Adrenal gland (tissue), 12 donors: ENCODE data around the gene MRM1. TPM values are rescaled to one million over a fixed set of nuclear protein-coding genes. Genes with fewer than 3 reads are reported as not detected.
A peak's percentile ranks its signal among the peaks of the same experiment; 100 is the strongest.
"Not testable (repeated sequence)": the region's sequence is repeated elsewhere in the genome, so short reads cannot be mapped to it uniquely, and the experiment has no call there.

ENCODE experiments used
- DNase-seq, 7 donors: peaks; one replicate each; pipeline ENCODE4 v3.0.0-alpha.2; 2019 to 2020
- H3K27ac ChIP-seq, 5 donors: fragments of 200-600 bp; sonication (generic) in 4 of 5; 1 replicate in 3 of 5; 2 replicates in 2 of 5; pipeline versions ENCODE4 v1.5.1 to v1.8.0; 2016 to 2020; ENCODE audit warnings: mild to moderate bottlenecking in 1 of 5
- H3K27me3 ChIP-seq: fragments of 200-600 bp; 2 replicates; pipeline ENCODE4 v1.8.0; 2021
- H3K36me3 ChIP-seq, 2 donors: fragments of 200-600 bp; replicated peaks in 1 of 2; 1 replicate in 1 of 2; 2 replicates in 1 of 2; pipeline versions ENCODE4 v1.5.1 to v1.8.0; 2018 to 2022
- H3K4me1 ChIP-seq, 2 donors: fragments of 200-600 bp; replicated peaks in 1 of 2; 1 replicate in 1 of 2; 2 replicates in 1 of 2; pipeline versions ENCODE4 v1.5.1 to v1.8.0; 2018 to 2021
- H3K4me3 ChIP-seq, 4 donors: fragments of 200-600 bp; sonication (generic) in 3 of 4; one replicate each; pipeline ENCODE4 v1.5.1; 2016 to 2018
- H3K9me3 ChIP-seq, 3 donors: fragments of 200-600 bp; sonication (generic) in 1 of 3; replicated peaks in 1 of 3; 1 replicate in 2 of 3; 2 replicates in 1 of 3; pipeline versions ENCODE4 v1.5.1 to v1.8.0; 2016 to 2021
- POLR2A ChIP-seq, 2 donors: fragments of 450-650 bp; IDR thresholded peaks; one replicate each; pipeline ENCODE4 v1.6.1; 2017; ENCODE audit warnings: antibody characterized with exemption in 2 of 2, mild to moderate bottlenecking in 2 of 2, moderate library complexity in 1 of 2
- WGBS, 4 donors: extraction: QIAGEN DNeasy Blood & Tissue Kit in 2 of 4; methylation state at CpG; one replicate each; pipeline versions ENCODE4 v1.1.5 to v1.1.7; 2013 to 2017; 5-methylcytosine and 5-hydroxymethylcytosine counted together
- intact Hi-C, 2 donors: fragments of 100-400 bp; cut with DNase I; formaldehyde crosslinking; loops; one replicate each; pipeline versions ENCODE4 v1.14.1 to v1.15.0; 2022 to 2023
- polyA plus RNA-seq, 3 donors: library from polyadenylated mRNA; stranded (reverse); fragments of 200-250 nt in 2 of 3; fragments of 350-450 nt in 1 of 3; fragmentation: Illumina TruSeq in 1 of 3; extraction: RNeasy Lipid Tissue Mini Kit (QIAGEN cat#74804) in 1 of 3; gene quantifications; one replicate each; pipeline ENCODE4 v1.2.3, GENCODE V29; 2013 to 2014
- total RNA-seq, 9 donors: library from RNA; depleted of rRNA in 4 of 9; stranded (reverse); fragments of >200 nt in 4 of 9; fragments of 120-200 nt in 1 of 9; fragmentation: NEBNext Ultra II Directional in 1 of 9; extraction: Animal tissue kit (Norgen Biotek cat#: 25700) in 1 of 9; gene quantifications; one replicate each; pipeline versions ENCODE4 v1.1.0 to v1.2.4, GENCODE V29; 2013 to 2023
- TF ChIP-seq, protein P1 (sequence below), 6 experiments: fragments of 450-650 bp in 4 of 6; fragments of 200-600 bp in 2 of 6; sonication (generic) in 1 of 6; IDR thresholded peaks; 1 replicate in 5 of 6; 2 replicates in 1 of 6; pipeline versions ENCODE4 v1.5.1 to v1.8.0; 2016 to 2021; ENCODE audit warnings: antibody characterized with exemption in 6 of 6, mild to moderate bottlenecking in 2 of 6, moderate library complexity in 1 of 6
- donor health status: healthy with polysubstance abuse.
- donor health status: Bipolar disorder and iron deficiency.
- donor health status: DM: yes; HTN: yes; CAD: no.
- donor health status: DM: no; HTN: no; CAD: no.
- donor health status: DM: no; HTN: no; CAD: no.
- donor health status: DM: yes; HTN: yes; CAD: no.

Gene MRM1
- total and polyA plus RNA-seq, 12 donors: 5.2 to 18.5 (median 9.7) TPM

DNA sequence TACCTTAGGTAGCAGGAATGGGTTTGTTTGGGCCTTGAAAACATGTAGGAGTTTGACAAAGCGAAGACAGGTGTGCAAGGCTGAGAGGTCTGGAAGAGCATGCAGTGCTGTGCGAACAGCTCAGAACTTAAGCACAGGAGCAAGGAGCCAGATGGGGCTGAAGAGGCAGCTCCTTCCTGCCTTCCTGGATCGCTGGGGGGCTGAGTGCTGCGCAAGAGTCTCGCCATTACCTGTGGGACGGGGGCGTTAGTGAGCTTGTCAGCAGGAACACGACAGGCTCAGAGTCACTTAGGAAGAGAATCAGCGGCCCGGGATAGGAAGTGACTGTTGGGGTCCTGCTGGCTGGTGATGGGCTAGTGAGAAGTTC, 464 bp upstream of the MRM1 start:
- no peaks in the 10 kb centered on the region for H3K36me3 ChIP-seq
- peak overlapping the region in 2 of 4 donors; percentile 67 to 85 for H3K4me3 ChIP-seq
- WGBS, 4 donors: 10 to 16% (median 15%) methylated on average over 5 to 10 of the region's 10 CpGs
- intact Hi-C loops: no loop called here
- no peaks in the 10 kb centered on the region for H3K9me3 ChIP-seq
- TF ChIP-seq, protein P1, sequence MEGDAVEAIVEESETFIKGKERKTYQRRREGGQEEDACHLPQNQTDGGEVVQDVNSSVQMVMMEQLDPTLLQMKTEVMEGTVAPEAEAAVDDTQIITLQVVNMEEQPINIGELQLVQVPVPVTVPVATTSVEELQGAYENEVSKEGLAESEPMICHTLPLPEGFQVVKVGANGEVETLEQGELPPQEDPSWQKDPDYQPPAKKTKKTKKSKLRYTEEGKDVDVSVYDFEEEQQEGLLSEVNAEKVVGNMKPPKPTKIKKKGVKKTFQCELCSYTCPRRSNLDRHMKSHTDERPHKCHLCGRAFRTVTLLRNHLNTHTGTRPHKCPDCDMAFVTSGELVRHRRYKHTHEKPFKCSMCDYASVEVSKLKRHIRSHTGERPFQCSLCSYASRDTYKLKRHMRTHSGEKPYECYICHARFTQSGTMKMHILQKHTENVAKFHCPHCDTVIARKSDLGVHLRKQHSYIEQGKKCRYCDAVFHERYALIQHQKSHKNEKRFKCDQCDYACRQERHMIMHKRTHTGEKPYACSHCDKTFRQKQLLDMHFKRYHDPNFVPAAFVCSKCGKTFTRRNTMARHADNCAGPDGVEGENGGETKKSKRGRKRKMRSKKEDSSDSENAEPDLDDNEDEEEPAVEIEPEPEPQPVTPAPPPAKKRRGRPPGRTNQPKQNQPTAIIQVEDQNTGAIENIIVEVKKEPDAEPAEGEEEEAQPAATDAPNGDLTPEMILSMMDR (IDR thresholded peaks at IDR 0.05): no peak
- no peak for TF ChIP-seq POLR2A (IDR thresholded peaks at IDR 0.05)
- H3K4me1 ChIP-seq: peaks cover 12 to 28% of the 10 kb centered on the region in 2 donors
- H3K27me3 ChIP-seq: no peaks in the 10 kb centered on the region
- H3K27ac ChIP-seq: peak overlapping the region in 4 of 5 donors; percentile 65 to 93 (median 80)
- no peak for DNase-seq

GRCh38 chr17:36602030-36602748, 806 bp downstream of the MRM1 start:
- WGBS, 4 donors: 3 to 6% (median 4%) methylated on average over 11 to 38 of the region's 38 CpGs
- peak in 2 of 7 donors; percentile 19 to 40 for DNase-seq
- no peaks in the 10 kb centered on the region for H3K9me3 ChIP-seq
- H3K4me1 ChIP-seq: peaks cover 12 to 28% of the 10 kb centered on the region in 2 donors
- H3K27ac ChIP-seq: peak overlapping the region in 4 of 5 donors; percentile 65 to 93 (median 80)
- H3K4me3 ChIP-seq: peak overlapping the region; percentile 63 to 89 (median 76)
- intact Hi-C loops: no loop called here
- TF ChIP-seq, protein P1 (IDR thresholded peaks at IDR 0.05): no peak
- no peak for TF ChIP-seq POLR2A (IDR thresholded peaks at IDR 0.05)
- no peaks in the 10 kb centered on the region for H3K27me3 ChIP-seq
- no peaks in the 10 kb centered on the region for H3K36me3 ChIP-seq

GRCh38 chr17:36602924-36603384, 1.6 kb downstream of the MRM1 start:
- no peak overlapping the region for H3K27ac ChIP-seq
- intact Hi-C loops: no loop called here

DNA sequence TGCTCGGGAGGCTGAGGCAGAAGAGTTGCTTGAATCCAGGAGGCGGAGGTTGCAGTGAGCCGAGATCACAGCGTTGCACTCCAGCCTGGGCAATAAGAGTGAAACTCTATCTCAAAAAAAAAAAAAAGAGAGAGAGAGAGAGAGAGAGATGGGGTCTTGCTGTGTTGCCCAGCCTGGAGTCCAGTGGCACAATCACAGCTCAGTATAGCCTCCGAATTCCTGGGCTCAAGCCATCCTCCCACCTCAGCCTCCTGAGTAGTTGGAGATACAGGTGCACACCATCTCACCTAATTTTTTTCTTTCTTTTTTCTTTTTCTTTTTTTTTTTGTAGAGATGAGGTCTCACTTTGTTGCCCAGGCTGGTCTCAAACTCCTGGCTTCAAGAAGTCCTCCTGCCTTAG, 3.6 kb downstream of the MRM1 start:
- H3K9me3 ChIP-seq, H3K36me3 ChIP-seq, intact Hi-C loops, H3K27me3 ChIP-seq, H3K27ac ChIP-seq, H3K4me3 ChIP-seq, DNase-seq: not testable (repeated sequence)
- 90 to 95% (median 94%) methylated on average over 5 of the region's 5 CpGs for WGBS, 4 donors
- H3K4me1 ChIP-seq: peaks cover 12 to 39% of the 10 kb centered on the region in 2 donors

More at GRCh38 chr17:36602924-36603384, 1.6 kb downstream of the MRM1 start:
- Histone ChIP-seq H3K4me3 (peak overlapping the region in 1 of 4 donors; percentile 85), H3K4me1 (peaks cover 12 to 28% of the 10 kb centered on the region in 2 donors), H3K27me3 (no peaks in the 10 kb centered on the region), H3K9me3 (no peaks in the 10 kb centered on the region), H3K36me3 (no peaks in the 10 kb centered on the region)
- TF ChIP-seq, protein P1 (IDR thresholded peaks at IDR 0.05): peak; percentile 46 to 69 (median 62)
- TF ChIP-seq POLR2A (IDR thresholded peaks at IDR 0.05): no peak
- WGBS, 4 donors: 19 to 25% (median 21%) methylated on average over 4 to 5 of the region's 5 CpGs
- DNase-seq: peak; percentile 55 to 81 (median 69)
